Endodermal cell (in vitro differentiated cells): ENCODE results near the gene NXF1. TPM values are rescaled to one million over a fixed set of nuclear protein-coding genes. Genes with fewer than 3 reads are reported as not detected.

Experiments
- DNase-seq: peaks from one replicate; pipeline ENCODE4 v3.0.0-alpha.2; 2017
- H3K27ac ChIP-seq: 2 replicates; pipeline ENCODE4 v1.5.1; 2013; ENCODE audit warnings: mild to moderate bottlenecking, low read depth, low read length, moderate library complexity
- H3K27me3 ChIP-seq: 2 replicates; pipeline ENCODE4 v1.6.1; 2013; ENCODE audit warnings: mild to moderate bottlenecking, low read length, moderate library complexity; ENCODE audit not compliant: insufficient read depth, control insufficient read depth, poor library complexity, severe bottlenecking
- H3K36me3 ChIP-seq: 2 replicates; pipeline ENCODE4 v1.7.0; 2013; ENCODE audit warnings: mild to moderate bottlenecking, low read length, moderate library complexity; ENCODE audit not compliant: control insufficient read depth, insufficient read depth
- H3K4me1 ChIP-seq: one replicate; pipeline ENCODE4 v1.7.0; 2013; ENCODE audit warnings: low read length; ENCODE audit not compliant: control insufficient read depth, insufficient read depth
- H3K4me3 ChIP-seq: 2 replicates; pipeline ENCODE4 v1.5.1; 2013; ENCODE audit warnings: mild to moderate bottlenecking, low read length, moderate library complexity
- H3K9ac ChIP-seq: 2 replicates; pipeline ENCODE4 v1.6.1; 2013; ENCODE audit warnings: mild to moderate bottlenecking, low read length, moderate library complexity; ENCODE audit not compliant: poor library complexity, severe bottlenecking; ENCODE audit errors: extremely low read depth
- H3K9me3 ChIP-seq: 2 replicates; pipeline ENCODE4 v1.6.1; 2013; ENCODE audit warnings: mild to moderate bottlenecking, low read length, moderate library complexity; ENCODE audit not compliant: control insufficient read depth
- H3K27ac Mint-ChIP-seq: 2 replicates; pipeline ENCODE4 v1.8.0; 2020; ENCODE audit warnings: mixed read lengths
- H3K27me3 Mint-ChIP-seq: 2 replicates; pipeline ENCODE4 v1.8.0; 2021; ENCODE audit warnings: mild to moderate bottlenecking, mixed read lengths; ENCODE audit not compliant: insufficient read depth
- H3K36me3 Mint-ChIP-seq: 2 replicates; pipeline ENCODE4 v1.8.0; 2020; ENCODE audit warnings: low read depth, mixed read lengths
- H3K4me1 Mint-ChIP-seq: 2 replicates; pipeline ENCODE4 v1.8.0; 2020; ENCODE audit warnings: mixed read lengths
- H3K4me3 Mint-ChIP-seq: 2 replicates; pipeline ENCODE4 v1.8.0; 2020; ENCODE audit warnings: mild to moderate bottlenecking, moderate library complexity, mixed read lengths
- H3K9me3 Mint-ChIP-seq: 2 replicates; pipeline ENCODE4 v1.8.0; 2020; ENCODE audit warnings: mild to moderate bottlenecking, mixed read lengths
- CTCF ChIP-seq: fragments of 200-600 bp; sonication (generic); conservative IDR thresholded peaks from 2 replicates; pipeline ENCODE4 v1.5.0; 2021; ENCODE audit warnings: antibody characterized with exemption, mild to moderate bottlenecking
- WGBS, 2 experiments: methylation state at CpG; one replicate each; pipeline versions ENCODE4 v1.1.5 to v1.1.7; 2013; ENCODE audit warnings: missing lambda C conversion rate in 2 of 2, mixed read lengths in 1 of 2; ENCODE audit not compliant: insufficient coverage in 1 of 2, insufficient read length in 1 of 2; 5-methylcytosine and 5-hydroxymethylcytosine counted together
- total RNA-seq, 2 donors: library from RNA; stranded (reverse); fragmentation: NEBNext Ultra II Directional in 1 of 2; extraction: Animal tissue kit (Norgen Biotek cat#: 25700) in 1 of 2; gene quantifications; 2 replicates in 1 of 2; 3 replicates in 1 of 2; pipeline ENCODE4 v1.2.1, GENCODE V29; 2021

NXF1 gene
- total RNA-seq, 2 donors from 2014 or later: 45.8 to 61.4 TPM

DNA sequence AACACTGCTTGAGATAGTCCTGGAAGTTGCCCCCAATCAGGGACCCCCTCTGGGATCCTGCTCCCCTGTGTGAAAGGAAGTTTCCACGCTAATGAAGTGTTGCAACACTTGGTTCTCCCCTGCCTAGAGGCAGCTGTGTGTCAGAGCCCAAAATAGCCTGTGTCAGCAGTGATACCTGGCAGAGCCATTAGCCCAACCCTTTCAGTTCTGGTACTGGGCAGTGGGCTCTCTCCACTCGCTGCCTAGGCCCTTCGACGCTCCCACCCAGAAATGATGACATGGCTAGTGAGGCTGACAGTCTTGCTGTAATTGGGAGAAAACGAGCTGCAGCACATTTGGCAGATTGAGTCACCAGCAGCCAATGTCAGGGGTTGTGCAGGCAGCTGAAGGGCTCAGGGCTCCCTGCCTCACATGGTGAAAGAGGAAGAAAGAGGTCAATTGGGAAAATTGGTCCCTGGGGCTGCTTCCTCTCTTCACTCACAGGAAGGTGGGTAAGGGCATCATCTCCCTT, 1.4 kb upstream of the NXF1 start:
- H3K4me3 Mint-ChIP-seq: peak overlapping the region; percentile 94

GRCh38 chr11:62805961-62806441, 761 bp upstream of the NXF1 start:
- peaks cover 25% of the 10 kb centered on the region for H3K36me3 Mint-ChIP-seq
- peaks cover 19% of the 10 kb centered on the region for H3K4me1 Mint-ChIP-seq
- Histone ChIP-seq H3K9ac (peak overlapping the region; percentile 88), H3K36me3 (peaks cover 43% of the 10 kb centered on the region), H3K4me3 (peak overlapping the region; percentile 96), H3K4me1 (peaks cover 10% of the 10 kb centered on the region), H3K27ac (peak overlapping the region; percentile 80), H3K27me3 (no peaks in the 10 kb centered on the region), H3K9me3 (no peaks in the 10 kb centered on the region)
- WGBS, 2 experiments: 40 to 50% methylated on average over 7 to 12 of the region's 12 CpGs
- H3K4me3 Mint-ChIP-seq: peak overlapping the region; percentile 94
- DNase-seq: peak; percentile 57
- H3K9me3 Mint-ChIP-seq: no peaks in the 10 kb centered on the region
- peak; percentile 1 for TF ChIP-seq CTCF
- H3K27me3 Mint-ChIP-seq: no peaks in the 10 kb centered on the region
- peak overlapping the region; percentile 98 for H3K27ac Mint-ChIP-seq

More for the DNA sequence above, 1.4 kb upstream of the NXF1 start:
- Mint-ChIP-seq H3K36me3 (peaks cover 18% of the 10 kb centered on the region), H3K27ac (peak overlapping the region; percentile 98), H3K9me3 (no peaks in the 10 kb centered on the region), H3K27me3 (no peaks in the 10 kb centered on the region), H3K4me1 (peaks cover 20% of the 10 kb centered on the region)
- no peak for TF ChIP-seq CTCF
- peak; percentile 59 for DNase-seq
- Histone ChIP-seq H3K9me3 (no peaks in the 10 kb centered on the region), H3K9ac (peak overlapping the region; percentile 88), H3K27me3 (no peaks in the 10 kb centered on the region), H3K4me1 (peaks cover 10% of the 10 kb centered on the region), H3K36me3 (peaks cover 40% of the 10 kb centered on the region), H3K4me3 (peak overlapping the region; percentile 96), H3K27ac (no peak overlapping the region)
- 73 to 87% methylated on average over 5 of the region's 5 CpGs for WGBS, 2 experiments

GRCh38 chr11:62804310-62805075, 747 bp downstream of the NXF1 start:
- Mint-ChIP-seq H3K4me1 (peaks cover 19% of the 10 kb centered on the region), H3K36me3 (peaks cover 34% of the 10 kb centered on the region), H3K27ac (peak overlapping the region; percentile 98), H3K27me3 (no peaks in the 10 kb centered on the region), H3K4me3 (peak overlapping the region; percentile 94), H3K9me3 (no peaks in the 10 kb centered on the region)
- no peak for TF ChIP-seq CTCF
- Histone ChIP-seq H3K36me3 (peaks cover 50% of the 10 kb centered on the region), H3K27me3 (no peaks in the 10 kb centered on the region), H3K9me3 (no peaks in the 10 kb centered on the region), H3K27ac (no peak overlapping the region), H3K4me1 (peaks cover 10% of the 10 kb centered on the region), H3K9ac (peak overlapping the region; percentile 88), H3K4me3 (peak overlapping the region; percentile 96)
- WGBS, 2 experiments: 15 to 20% methylated on average over 10 to 14 of the region's 14 CpGs
- no peak for DNase-seq
